Dedifferentiated amniotic fluid mesenchymal stem cell (primary cell): Measurements from ENCODE around the gene FFAR1.

Experiments used
- DNase-seq: peaks from one replicate; pipeline ENCODE4 v3.0.0-alpha.2; 2016; ENCODE audit errors: extremely low spot score

Gene FFAR1

DNA sequence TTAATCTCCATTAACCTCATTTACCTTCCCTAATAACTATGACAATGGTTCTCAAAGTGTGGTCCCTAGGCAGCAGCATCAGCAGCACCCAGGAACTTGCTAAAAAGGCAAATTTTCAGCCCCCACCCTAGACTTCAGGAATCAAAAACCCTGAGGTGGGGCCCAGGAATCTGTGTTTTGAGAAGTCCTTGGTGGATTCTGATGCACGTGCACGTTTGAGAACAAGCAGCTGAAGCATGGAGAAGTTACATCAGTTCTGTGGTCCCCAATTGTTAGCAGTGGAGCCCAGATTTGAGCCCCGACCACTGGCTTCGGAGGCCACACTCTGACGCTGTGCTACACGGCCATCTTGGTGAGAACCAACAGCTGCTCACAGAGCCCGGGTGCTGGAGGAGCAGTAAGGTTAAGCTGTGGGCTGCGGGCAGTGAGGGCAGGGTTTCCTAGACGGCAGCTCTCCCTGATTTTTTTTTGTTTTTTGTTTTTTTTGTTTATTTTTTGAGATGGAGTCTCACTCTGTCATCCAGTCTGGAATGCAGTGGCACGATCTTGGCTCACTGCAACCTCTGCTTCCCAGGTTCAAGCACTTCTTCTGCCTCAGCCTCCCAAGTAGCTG, 32.7 kb upstream of the FFAR1 start:
- DNase-seq = no peak

DNA sequence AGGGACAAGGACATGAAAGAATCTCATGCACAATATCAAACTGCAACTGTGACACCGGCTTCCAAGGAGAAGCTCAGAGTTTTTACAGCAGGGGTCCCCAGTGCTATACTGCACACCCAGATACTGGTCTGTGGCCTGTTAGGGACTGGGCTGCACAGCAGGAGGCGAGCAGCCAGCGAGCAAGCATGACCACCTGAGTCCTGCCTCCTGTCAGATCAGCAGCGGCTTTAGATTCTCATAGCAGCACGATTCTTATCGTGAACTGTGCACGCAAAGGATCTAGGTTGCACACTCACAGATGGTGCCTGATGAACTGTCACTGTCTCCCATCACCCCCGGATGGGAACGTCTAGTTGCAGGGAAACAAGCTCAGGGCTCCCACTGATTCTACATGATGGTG, 31.8 kb upstream of the FFAR1 start:
- no peak for DNase-seq

DNA sequence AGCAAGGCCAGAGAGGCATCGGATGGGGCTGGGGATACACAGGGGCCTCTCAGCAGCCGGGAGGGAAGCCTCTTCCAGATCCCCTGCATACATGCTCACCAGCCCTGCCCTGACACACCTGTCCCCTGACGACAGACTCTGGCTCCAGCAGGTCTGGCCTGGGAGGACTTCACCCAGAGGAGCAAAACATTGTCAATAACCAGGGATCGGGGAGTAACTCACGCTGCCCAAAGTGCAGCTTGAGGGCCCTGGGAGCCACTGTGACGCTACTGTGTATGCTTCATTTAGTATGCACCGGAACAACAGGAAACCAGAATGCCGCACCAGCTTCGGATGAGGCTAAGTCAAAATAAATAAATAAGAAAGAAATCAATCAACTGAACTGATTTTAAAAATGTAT, 31.1 kb upstream of the FFAR1 start:
- no peak for DNase-seq

DNA sequence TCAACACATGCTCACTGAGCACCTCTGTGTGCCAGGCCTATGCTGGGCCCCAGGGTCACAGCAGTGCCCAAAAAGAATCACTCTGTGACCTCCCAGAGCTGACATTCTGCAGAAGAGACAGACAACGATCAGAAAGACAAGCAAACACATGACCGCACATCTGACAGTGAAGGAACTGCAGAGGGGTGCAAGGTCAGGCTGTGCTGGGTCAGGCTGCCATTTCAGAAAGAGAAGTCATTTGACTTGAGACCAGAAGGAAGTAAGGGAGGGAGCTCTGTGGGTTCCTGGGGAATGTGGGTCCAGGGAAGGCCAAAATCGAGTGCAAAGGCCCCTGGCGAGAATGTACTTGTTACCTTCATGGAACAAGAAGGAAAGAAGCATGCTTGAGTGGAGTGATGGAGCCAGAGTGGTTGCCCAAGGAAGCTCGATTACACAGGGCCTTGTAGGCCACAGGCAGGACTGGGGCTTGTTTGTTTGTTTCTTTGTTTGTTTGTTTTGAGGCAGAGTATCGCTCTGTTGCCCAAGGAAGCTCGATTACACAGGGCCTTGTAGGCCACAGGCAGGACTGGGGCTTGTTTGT, 30.1 kb upstream of the FFAR1 start:
- DNase-seq = no peak

DNA sequence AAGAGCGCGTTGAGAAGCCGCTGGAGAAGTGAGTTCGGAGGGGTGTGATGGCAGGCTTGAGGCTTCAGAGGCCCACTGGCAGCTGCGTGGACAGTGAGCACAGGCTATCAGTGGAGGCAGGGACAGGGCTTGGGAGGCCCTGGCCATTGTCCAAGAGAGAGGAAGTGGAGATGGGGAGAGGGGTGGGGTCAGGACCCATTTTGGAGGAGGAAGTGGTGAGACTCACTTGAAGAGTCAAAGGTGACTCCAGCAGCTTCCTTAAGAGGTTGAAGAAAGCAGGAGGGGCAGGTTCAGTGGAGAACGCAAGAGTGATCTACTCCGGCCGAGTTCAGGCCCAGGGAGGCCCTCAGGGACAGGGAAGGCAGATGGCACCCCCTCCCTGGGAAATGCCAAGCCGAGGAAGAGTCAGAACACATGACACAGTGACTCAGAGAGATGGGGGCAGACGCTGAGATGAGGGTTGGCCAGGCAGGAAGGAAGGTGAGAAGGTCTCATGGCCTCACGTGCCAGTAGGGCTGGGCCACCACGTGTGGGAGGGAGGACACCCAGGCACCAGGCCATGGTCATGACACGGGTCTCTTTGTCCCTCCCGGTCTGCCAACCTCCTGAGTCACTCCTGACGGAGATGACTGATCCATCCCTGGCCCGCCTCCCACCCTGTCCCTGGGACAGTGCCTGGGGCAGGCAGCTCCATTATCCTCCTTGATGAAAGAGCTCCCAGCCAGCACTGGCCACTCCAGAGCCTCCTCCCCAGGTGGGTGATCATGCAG, 28.8 kb upstream of the FFAR1 start:
- no peak for DNase-seq

DNA sequence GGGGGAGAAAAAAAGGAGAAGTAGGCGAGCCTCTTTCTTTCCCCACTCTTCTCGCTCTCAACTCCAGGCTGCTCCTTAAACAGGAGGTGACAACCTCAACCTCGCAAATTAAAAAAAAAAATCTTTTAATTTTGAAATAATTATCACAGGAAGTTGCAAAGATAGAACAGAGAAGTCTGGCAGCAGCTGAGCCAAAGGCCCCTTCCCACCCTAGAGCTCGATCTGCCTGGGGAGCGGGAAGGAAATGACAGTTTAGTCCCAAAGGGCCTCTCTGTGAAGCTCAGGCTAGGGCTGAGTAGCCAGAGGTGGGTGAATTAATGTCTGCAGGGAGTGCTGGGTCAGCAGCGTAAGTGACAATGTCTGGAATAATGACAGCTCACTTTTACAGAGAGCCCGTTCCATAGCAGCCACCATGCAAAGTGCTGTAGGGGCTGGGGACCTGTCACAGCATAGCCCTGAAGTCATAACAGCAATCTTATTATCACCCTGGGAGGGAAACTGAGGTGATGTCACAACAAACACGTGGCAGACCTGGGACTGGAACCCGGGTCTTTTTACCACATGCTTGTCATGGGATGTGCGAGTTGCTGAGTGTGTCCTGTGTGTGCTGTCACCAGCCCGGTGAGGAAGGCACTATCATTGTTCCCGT, 27.5 kb upstream of the FFAR1 start:
- no peak for DNase-seq

DNA sequence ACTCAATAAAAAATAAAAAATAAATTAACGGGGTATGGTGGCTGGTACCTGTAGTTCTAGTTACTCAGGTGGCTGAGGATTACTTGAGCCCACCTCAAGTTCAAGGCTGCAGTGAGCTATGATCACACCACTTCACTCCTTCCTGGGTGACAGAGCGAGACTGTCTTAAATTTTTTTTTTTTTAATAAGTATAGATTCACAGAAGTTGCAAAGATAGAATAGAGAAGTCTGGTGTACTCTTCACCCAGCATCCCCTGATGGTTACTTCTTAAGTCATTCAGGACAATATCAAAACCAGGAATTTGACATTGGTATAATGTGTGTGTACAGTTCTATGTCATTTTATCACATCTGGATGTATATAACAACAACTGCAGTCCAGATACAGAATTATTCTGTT, 26.4 kb upstream of the FFAR1 start:
- DNase-seq = no peak

DNA sequence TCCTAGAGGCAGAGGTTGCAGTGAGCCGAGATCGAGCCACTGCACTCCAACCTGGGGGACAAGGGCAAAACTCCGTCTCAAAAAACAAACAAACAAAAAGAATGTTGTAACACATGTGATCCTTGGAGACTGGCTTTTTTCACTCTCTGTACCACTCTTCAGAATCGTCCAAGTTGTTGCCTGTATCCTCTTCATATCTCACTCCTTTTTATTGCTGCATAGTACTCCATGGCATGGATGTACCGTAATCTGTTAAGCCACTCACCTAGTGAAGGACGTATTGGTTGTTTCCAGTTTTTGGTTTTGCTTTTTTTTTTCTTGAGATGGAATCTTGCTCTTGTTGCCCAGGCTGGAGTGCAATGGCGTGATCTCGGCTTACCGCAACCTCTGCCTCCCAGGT, 25.7 kb upstream of the FFAR1 start:
- no peak for DNase-seq

DNA sequence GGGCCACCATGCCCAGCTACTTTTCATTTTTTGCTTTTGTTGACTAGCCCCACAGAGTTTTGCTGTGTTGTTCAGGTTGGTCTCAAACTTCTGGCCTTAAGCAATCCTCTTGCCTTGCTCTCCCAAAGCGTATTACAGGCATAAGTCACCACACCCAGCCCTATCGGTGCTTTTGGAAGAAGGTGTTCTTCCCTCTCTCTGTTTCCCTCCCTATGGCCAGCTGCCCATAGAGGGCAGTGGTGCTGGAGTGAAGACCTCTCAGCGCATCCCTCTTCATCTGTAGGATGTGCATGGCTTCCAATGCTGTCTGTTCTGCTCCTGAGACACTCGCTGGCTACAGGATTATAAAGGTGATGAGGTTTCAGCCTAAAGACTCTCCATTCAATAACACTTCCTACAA, 20.1 kb upstream of the FFAR1 start:
- DNase-seq = no peak

DNA sequence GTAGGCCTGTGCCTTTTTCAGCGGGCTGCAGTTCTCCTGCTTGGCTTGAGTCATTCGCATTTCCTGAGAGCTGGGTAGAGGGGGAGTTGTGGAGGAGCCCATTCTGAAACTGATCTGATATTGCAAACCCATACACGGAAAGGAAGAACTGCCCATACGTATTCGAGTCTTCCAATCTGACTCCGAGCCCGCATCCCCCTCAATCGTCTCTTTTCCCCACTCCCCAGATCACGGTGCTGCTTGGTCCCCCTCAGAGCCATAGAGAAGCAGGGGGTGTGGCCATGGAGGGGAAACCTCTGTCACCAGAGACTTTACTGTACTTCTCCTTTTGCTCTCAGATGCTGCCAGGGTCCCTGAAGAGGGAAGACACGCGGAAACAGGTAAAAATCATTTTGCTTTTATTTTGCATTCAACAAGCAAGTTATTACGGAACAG, 18.8 kb upstream of the FFAR1 start, which contains the start of gene CD22:
TSS of gene CD22 (plus strand) at position 337 of the 435 bp plus-strand sequence. CDS start 2,854 bp downstream, outside the sequence.
- DNase-seq = no peak

DNA sequence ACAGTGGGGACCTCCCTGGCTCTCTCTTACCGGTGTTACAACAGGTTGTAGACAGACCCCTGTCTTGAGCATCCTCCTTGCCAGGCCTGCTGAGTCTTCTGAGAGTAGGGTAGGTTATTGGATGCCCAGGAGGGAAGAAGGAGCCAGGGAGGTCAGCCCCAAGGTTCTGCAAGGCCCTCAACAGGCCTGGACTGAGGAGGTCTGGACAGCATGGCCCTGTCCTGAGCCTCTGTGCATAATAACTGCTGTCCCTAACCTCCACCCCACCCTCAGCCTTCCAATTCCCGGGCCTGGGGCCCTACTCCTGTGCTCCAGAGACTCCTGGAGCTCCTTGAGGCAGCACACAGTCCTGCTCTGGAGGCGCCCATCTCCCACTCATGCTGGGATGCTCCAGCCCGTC, 18.4 kb upstream of the FFAR1 start:
- DNase-seq = no peak

DNA sequence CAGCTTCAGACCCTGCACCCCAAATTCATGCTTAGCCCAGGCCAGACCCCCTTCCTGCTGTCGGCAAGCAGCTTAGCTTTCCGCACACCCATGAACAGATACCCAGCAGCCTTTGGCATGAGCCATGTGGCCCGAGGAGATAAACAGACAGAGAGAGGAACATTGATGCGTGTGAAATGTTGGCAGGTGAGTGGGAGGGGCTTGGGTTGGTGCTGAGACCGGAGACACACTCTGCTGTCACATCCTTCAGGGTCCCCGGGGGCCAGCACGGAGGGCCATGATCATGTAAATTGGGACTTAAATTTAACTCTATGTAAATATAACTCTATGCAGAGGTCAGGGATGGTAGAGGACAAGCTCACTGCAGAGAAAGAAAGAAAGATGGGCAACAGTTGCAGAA, 17.2 kb upstream of the FFAR1 start:
- no peak for DNase-seq

DNA sequence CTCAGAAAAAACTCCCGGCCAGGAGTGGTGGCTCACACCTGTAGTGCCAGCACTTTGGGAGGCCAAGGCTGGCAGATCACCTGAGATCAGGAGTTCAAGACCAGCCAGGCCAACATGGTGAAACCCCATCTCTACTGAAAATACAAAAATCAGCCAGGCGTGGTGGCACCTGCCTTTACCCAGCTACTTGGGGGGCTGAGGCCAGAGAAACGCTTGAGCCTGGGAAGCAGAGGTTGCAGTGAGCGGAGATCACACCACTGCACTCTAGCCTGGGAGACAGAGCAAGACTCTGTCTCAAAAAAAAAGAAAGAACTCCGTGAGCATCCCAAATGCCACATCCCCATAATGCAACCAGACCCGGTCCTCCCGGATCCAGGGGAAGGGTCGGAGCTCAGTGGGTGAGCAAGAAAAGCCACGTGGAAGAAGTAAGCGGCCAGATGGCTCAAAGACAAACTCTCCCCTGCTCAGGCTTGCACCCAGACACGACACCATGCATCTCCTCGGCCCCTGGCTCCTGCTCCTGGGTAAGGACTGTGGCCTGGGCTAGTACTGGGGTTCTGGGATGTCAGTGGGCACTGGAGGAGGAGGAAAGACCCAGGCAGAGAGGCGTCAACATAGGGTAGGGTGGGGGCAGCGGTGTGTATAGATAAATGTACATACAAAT, 16.0 kb upstream of the FFAR1 start:
- no peak for DNase-seq

DNA sequence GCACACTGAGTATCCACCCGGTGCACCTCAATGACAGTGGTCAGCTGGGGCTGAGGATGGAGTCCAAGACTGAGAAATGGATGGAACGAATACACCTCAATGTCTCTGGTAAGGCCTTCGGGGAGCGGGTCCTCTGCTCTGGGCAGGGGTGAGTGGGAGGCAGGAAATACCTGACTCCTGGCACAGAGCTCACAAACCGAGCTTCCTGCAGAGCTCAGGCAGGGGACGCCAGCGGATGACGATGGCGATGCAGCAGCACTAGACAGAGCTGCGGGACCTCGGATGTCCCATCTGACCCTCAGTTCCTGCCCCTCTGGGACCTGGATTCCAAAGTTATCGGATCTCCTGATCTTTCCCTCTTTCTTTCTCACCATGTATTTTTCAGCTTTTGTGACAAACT, 14.9 kb upstream of the FFAR1 start:
- no peak for DNase-seq

DNA sequence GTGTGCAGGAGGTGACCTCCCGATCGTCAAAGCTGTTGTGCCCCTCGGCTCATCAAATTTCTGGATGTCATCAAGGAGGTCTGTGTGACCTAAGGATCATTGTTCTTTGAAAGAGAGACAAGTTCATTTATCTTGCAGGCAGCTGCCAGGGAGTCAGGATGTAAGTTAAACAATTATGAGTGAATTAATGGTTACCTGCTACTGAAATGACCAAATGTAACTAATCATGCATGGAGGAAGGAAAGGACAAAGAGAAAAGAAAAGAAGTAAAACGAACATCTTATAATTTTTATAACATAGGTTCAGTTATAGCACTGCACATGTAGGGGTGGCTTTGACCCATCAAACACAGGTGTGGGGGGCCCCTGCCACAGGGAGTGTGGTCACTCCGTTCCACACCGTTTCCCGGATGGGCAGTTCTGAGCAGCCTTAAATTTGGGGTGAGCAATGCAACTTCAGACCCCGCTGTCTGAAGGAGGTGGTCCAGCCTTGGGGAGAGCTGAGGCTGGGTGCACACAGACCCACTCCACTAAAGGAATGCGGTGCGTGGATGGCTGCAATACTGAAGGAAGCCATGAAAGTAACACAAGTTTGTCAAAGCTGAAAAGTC, 13.5 kb upstream of the FFAR1 start:
- DNase-seq = no peak

DNA sequence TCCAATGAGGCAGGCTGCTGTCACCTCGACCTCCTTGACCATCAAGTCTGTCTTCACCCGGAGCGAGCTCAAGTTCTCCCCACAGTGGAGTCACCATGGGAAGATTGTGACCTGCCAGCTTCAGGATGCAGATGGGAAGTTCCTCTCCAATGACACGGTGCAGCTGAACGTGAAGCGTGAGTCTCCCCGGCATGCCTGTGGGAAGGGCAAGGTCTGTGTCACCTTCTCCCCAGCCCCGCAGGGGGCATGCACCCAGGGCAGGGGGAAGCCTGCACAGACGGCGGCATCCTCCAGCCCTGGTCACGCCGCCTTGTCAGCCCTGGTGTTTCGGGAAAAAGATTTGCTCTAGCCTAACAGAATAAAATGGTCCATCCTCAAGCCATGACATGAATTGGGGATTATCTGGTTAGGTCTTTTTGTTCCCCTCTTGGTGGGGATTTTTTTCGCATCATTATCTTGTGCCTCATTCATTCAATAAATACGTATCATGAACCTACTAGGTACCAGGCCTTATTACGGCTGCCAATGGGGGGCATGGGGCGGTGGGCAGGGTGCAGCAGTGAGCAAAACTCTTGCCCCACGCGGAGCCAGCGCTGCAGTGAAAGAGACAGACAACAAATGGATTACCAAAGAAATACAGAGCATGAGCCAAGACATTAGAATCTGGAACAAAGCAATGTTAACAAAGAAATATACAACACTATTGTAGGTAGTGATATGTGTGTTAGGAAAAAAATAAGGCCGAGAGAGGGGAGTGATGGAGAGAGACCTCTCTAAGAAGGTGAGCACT, 11.3 kb upstream of the FFAR1 start:
- no peak for DNase-seq

DNA sequence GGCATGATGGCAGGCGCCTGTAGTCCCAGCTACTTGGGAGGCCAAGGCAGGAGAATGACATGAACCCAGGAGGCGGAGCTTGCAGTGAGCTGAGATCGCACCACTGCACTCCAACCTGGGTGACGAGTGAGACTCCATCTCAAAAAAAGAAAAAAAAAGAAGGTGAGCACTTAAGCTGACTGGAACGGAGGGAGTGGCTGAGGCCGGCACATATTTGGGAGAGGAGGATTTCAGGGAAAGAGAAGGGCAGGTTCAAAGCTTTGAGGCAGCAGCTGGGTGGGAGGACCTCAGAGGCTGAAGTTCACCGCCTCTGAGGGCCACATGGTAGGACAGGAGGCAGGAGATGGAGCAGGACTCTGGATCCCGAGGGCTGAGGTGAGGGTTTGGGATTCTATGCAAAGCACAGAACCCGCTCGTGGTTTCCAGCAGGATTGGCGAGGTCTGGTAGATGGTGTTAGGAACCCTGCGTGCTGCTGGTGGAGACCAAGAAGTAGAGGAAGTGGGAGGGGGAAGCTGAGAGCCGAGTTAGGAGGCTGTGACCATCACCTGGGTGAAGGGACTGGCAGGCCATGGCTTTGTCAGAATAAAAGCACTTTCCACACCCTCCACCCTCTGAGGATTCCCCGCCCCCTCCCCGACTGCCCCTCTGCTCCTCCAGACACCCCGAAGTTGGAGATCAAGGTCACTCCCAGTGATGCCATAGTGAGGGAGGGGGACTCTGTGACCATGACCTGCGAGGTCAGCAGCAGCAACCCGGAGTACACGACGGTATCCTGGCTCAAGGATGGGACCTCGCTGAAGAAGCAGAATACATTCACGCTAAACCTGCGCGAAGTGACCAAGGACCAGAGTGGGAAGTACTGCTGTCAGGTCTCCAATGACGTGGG, 10.4 kb upstream of the FFAR1 start:
- no peak for DNase-seq

DNA sequence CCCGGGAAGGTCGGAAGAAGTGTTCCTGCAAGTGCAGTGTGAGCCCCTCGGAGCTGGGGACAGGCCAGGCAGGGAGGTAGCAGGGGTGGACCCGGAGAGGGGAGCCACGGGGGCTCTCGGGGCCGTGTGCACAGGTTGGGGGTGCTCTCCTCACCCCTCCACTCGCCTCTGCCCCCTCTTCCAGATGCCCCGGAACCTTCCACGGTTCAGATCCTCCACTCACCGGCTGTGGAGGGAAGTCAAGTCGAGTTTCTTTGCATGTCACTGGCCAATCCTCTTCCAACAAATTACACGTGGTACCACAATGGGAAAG, 9.8 kb upstream of the FFAR1 start:
- DNase-seq = no peak

DNA sequence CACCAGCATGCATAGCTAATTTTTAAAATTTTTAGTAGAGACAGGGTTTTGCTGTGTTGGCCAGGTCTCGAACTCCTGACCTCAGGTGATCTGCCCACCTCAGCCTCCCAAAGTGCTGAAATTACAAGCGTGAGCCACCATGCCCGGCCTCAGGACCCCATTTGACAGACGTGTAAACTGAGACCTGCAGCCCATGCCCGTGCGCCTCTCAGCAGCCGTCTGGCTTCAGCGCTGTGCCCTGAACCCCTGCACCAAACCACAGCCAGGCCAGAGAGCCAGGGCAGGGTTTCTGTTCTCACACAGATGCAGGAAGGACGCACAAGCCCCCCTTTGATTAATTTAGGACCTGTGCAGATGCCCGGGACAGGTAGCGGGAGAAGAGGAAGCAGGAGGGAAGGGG, 7.3 kb upstream of the FFAR1 start:
- DNase-seq = no peak

DNA sequence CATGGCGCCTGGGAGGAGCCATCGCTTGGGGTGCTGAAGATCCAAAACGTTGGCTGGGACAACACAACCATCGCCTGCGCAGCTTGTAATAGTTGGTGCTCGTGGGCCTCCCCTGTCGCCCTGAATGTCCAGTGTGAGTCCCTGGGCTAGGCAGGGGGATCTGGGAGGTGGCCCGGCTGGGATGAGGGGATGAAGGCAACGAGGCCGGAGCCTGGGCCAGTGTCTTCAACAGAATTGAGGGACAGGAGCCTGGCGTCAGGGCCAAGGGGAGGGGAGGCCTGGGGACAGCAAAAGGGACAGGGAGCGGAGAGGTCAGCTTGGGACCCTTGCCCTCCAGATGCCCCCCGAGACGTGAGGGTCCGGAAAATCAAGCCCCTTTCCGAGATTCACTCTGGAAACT, 6.7 kb upstream of the FFAR1 start:
- no peak for DNase-seq
